ENCODE measurements around the gene AK8. TPM values are rescaled to one million over a fixed set of nuclear protein-coding genes. Genes with fewer than 3 reads are reported as not detected.

Gene AK8
- polyA plus RNA-seq, 1 of the 3 experiments (the other 2 are of a cell fraction), result 0.77 TPM

- no peak overlapping the region for H3K27ac ChIP-seq (ENCODE audit: low read depth in 2 of 2, low read length in 1 of 2)
- no peak for DNase-seq
- H2AFZ ChIP-seq (ENCODE audit: low read depth), result no peak overlapping the region
- ChIA-PET CTCF (no interaction called here), POLR2A (no interaction called here)
- no peak overlapping the region for H3K4me2 ChIP-seq
- WGBS (ENCODE audit: low lambda C conversion rate), result 48% methylated on average over 1 of the region's 1 CpG
- TF ChIP-seq MEF2A (IDR thresholded peaks at IDR 0.05; ENCODE audit: borderline replicate concordance, low read depth), result no peak
- no peak for TF ChIP-seq EZH2phosphoT487 (IDR thresholded peaks at IDR 0.05; ENCODE audit: borderline replicate concordance, low read depth)
- no peak for TF ChIP-seq USF1 (IDR thresholded peaks at IDR 0.05; ENCODE audit: borderline replicate concordance, low read depth)
- TF ChIP-seq PBX3 (IDR thresholded peaks at IDR 0.05), result no peak
- no peak for TF ChIP-seq MAX (IDR thresholded peaks at IDR 0.05; ENCODE audit: low read depth)
- TF ChIP-seq GABPA (IDR thresholded peaks at IDR 0.05; ENCODE audit: low read depth), result no peak
- no peak for TF ChIP-seq POLR2AphosphoS5 (IDR thresholded peaks at IDR 0.05; ENCODE audit: low read depth, low read length)
- TF ChIP-seq JUND (IDR thresholded peaks at IDR 0.05), result no peak
- TF ChIP-seq ZBTB33 (IDR thresholded peaks at IDR 0.05; ENCODE audit: borderline replicate concordance, low read depth), result no peak
- no peak for TF ChIP-seq FOSL2 (IDR thresholded peaks at IDR 0.05; ENCODE audit: borderline replicate concordance, low read depth)
- no peak for TF ChIP-seq NFIC (IDR thresholded peaks at IDR 0.05; ENCODE audit: borderline replicate concordance)
- no peak for TF ChIP-seq YY1 (IDR thresholded peaks at IDR 0.05; ENCODE audit: low read depth)
- TF ChIP-seq GATA2 (CRISPR knock-in tag; IDR thresholded peaks at IDR 0.05), result no peak
- TF ChIP-seq TCF12 (IDR thresholded peaks at IDR 0.05), result no peak
- no peak for TF ChIP-seq SIN3A (IDR thresholded peaks at IDR 0.05; ENCODE audit: borderline replicate concordance, low read depth, low read length)
- no peak for TF ChIP-seq FOXJ3 (CRISPR knock-in tag; IDR thresholded peaks at IDR 0.05)
- no peak for TF ChIP-seq RXRA (IDR thresholded peaks at IDR 0.05; ENCODE audit: borderline replicate concordance, low read depth)
- no peak for TF ChIP-seq IRF3 (IDR thresholded peaks at IDR 0.05; ENCODE audit: low read depth, low read length)
- TF ChIP-seq TAF1 (IDR thresholded peaks at IDR 0.05; ENCODE audit: borderline replicate concordance, low read depth, low read length), result no peak
- H3F3A ChIP-seq (replicated peaks; ENCODE audit: insufficient read depth), result no peaks in the 10 kb centered on the region
- H4K20me1 ChIP-seq (ENCODE audit: insufficient read depth), result no peaks in the 10 kb centered on the region
- H3K4me1 ChIP-seq (ENCODE audit: control insufficient read depth in 1 of 2, insufficient read depth in 2 of 2, low read depth in 1 of 2, low read length in 1 of 2), result no peaks in the 10 kb centered on the region
- no peaks in the 10 kb centered on the region; the same call in 1 of the 2 replicates for H3K27me3 ChIP-seq (ENCODE audit: insufficient read depth)
- no peak overlapping the region for H3K4me3 ChIP-seq (ENCODE audit: low read depth in 2 of 2, low read length in 1 of 2)
- H3K9me3 ChIP-seq, result no peaks in the 10 kb centered on the region
- no peaks in the 10 kb centered on the region for H3K79me2 ChIP-seq (ENCODE audit: insufficient read depth)
- H3K9ac ChIP-seq, result no peak overlapping the region
- no peaks in the 10 kb centered on the region for H3K36me3 ChIP-seq (replicated peaks in 1 of 2; ENCODE audit: control insufficient read depth in 1 of 2, insufficient read depth in 2 of 2, low read length in 1 of 2)
- no peaks in the 10 kb centered on the region for H3K9me2 ChIP-seq
These were observed 118.0 kb downstream of the AK8 start for GRCh38 chr9:132760057-132760456.
